DMS 273 treated with DMSO at 0.1 percent for 48 hours (cell line): ENCODE results near the gene NIT1.

Source experiments
- DNase-seq: peaks from one replicate; lab custom pipeline; 2025; lab: John Stamatoyannopoulos, UW

Gene NIT1, protein sequence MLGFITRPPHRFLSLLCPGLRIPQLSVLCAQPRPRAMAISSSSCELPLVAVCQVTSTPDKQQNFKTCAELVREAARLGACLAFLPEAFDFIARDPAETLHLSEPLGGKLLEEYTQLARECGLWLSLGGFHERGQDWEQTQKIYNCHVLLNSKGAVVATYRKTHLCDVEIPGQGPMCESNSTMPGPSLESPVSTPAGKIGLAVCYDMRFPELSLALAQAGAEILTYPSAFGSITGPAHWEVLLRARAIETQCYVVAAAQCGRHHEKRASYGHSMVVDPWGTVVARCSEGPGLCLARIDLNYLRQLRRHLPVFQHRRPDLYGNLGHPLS

GRCh38 chr1:161117759-161118581 is at the start of gene NIT1, which contains the start of gene PFDN2:
TSS of gene NIT1 (plus strand) at chr1:161118105. CDS start at chr1:161118177, 72 bp downstream.
TSS of gene PFDN2 (minus strand) at chr1:161118037. CDS start at chr1:161118026, 11 bp downstream.
- DNase-seq, result peak; percentile 66

DNA sequence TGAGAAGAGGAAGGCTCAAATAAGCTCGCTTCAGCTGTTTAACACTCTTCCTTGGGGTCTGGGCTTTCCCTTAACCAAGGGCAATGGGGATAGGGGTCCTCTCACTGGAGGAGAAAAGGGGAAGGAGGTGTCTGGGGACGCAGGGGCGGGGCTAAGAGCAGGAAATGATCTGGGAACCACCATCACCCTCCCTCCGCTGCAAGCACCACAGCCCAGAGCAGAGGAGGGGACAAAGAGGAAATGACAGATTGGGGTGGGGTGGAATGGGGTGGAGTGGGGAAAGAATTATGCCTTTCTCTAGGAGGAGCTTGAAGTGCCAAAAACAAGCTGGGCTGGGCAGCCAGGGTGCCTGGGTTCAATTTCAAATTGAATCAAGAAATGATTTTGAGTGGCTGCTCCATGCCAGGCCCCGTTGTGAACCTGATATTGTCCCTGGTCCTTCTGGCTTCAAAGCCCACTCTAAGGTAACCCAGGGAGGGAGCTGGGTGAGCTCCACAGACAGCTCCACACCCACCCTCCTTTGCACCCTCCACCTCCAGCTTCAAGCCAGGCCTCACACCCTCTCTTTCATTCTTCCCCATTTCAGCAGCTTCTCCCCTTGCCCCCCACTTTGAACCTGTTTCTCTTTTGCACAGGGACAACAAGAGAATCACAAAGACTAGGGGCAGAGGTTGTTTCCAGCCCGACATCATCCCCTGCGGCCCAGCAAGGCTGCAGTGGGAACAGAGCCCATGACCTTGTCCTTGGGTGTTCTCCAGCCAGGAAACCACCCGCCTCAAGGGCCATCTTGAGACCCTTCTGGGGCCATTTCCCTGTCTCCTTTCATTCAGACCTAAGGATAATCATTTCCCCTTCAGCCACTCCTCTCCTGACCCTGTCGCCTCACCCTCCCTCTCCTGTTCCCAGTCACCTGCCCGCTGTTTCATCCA is 49.3 kb upstream of the NIT1 start:
- DNase-seq, result no peak

- DNase-seq, result no peak
Observed at GRCh38 chr1:161069241-161069640, 48.7 kb upstream of the NIT1 start.

- no peak for DNase-seq
Observed at GRCh38 chr1:161069731-161070270, 48.1 kb upstream of the NIT1 start, which contains the start of gene ARHGAP30. TSS of gene ARHGAP30 (minus strand) at chr1:161069891. CDS start at chr1:161069624, 267 bp downstream.

- no peak for DNase-seq
Observed at GRCh38 chr1:161070761-161071160, 47.1 kb upstream of the NIT1 start.

GRCh38 chr1:161071886-161072371 is 46.0 kb upstream of the NIT1 start:
- DNase-seq, result no peak

DNA sequence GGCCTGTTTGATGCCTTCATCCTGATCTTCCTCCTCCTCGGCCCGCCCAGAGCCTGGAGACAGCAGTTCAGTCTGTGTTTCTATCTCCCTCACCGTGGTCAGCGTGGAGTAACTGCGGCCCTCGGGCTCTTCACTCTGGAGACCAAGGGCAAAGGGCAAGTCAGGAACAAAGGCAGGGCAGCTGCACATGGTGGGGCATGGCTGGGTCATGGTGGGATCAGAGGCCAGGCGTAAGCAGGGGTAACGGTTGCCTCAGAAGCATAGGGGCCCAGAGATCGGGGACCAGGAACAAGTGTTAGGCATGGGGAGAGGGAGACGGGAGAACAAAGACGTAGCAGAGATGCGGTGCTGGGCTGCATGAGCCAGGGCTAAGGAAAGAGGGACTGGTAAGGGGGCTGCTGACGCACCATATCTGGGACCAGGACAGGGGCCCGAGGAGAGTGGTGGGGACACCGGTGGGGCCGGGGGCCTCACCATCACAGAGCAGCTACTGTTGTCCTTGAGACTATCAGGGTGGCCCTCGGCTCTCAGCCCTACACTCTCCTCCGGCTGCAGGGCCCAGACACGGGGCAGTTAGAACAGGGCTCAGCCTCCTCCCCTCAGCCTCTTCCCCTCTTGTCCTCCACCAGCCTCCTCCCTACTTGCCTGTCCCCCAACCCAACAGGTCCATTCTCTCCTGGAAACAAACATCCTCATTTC is 45.0 kb upstream of the NIT1 start:
- DNase-seq, result no peak

GRCh38 chr1:161073474-161074121 is 44.3 kb upstream of the NIT1 start:
- DNase-seq, result no peak

DNA sequence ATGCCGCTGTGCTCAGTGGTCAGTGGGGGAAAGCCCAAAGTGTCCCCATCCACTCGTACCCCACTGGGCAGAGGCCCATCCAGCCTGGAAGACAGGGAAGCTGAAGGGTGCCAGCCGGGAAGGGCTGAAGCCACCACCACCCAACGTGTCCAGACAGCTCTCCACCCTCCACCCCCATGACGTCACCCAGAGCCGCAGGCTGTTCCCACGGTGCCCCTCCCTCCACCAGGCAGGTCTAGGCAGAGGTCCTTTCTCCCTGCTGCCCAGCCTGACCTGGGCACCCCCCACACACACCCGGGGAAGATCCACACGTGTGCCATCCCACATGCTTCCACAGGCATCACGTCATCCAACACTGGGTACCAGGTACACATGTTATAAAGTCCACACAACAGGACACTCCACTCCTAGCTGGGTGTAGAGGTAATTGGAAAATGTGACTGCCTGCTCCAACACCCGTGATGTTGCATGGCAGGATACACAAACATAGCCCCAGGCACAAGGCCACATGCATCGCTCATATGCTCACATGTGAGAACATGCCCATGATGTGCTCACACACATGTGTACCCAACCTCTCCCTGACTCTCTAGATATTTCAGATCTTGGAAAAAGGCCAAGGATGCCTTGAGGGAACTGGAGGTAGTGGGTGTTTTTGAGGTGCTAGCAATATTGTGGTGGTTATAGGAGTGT is 43.1 kb upstream of the NIT1 start:
- DNase-seq, result no peak

GRCh38 chr1:161076410-161076809 is 41.5 kb upstream of the NIT1 start:
- no peak for DNase-seq

DNA sequence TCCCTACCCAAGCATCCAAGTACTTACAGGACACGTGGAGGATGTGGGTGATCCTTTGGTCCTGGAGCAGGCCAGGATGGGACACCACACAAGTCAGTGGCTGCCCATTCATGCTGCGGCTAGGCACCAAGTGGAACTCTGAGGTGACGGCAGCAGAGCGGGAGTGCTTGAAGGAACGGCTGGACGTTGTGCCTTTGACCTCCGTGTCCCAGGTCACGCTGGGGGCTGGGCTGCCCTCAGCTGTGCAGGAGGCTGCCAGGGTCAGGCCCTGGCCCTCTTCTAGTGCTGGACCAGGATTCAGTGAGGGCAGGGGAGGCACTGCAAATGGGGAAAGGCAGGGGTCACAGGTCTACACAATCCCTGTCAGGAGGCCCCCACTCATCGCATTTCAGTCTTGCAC is 40.5 kb upstream of the NIT1 start:
- no peak for DNase-seq

DNA sequence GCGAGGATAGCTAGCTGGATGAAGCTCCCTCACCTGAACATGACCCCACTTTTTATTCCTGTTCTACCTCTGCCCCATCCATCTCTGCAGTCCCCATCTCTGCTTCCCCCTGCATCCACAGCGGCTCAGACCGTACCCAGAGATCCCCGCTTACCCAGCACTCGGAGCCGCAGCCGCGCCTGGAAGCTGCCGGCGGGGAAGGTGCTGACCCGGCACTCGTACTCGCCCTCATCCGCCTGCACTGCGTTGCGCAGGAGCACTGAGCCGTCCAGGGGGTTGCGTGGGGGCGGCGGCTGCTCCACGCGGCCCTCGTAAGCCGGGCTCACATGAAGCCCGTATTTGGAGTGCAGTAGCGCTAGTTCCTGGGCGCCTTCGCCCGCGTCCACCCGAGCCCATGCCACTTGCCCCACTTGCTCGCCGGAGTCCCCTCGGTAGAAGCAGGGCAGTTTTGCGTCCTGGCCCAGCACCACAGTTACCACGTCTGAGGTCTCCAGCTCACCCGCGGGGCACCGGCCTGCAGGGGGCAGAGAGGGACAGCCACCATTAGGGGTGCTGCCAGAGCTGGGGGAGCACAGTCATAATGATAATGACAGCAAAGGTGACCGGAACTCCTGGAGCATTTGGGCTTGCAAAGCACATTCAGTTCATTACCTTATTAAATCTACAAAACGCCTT is 38.3 kb upstream of the NIT1 start:
- no peak for DNase-seq

- DNase-seq, result no peak
Observed at GRCh38 chr1:161080441-161081405, 37.2 kb upstream of the NIT1 start.

- DNase-seq, result no peak
Observed at GRCh38 chr1:161081519-161081918, 36.4 kb upstream of the NIT1 start.

DNA sequence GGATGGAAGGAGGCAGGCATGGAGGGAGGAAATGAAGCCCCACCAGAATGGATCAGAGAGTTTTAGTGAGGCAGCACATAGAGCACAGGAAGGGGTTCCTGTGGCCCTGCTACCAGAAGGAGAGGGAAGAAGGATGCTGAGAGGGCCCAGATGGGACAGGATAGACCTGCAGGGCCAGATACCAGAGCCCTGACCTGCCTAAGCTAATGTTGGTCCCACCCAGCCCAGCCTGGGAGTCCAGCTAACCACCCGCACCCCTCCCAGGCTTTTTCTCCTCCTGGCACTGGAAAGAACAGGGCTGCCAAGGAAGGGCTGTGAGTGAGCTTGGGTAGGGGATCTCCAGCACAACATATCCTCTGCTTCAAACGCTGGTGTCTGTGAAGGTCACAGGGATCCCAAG is 35.4 kb upstream of the NIT1 start:
- no peak for DNase-seq

GRCh38 chr1:161082996-161083747 is 34.7 kb upstream of the NIT1 start:
- DNase-seq, result no peak
